C1 segment of cervical spinal cord (tissue), 14 donors: ENCODE data around the gene MICAL3.
"Not testable (repeated sequence)": the region's sequence is repeated elsewhere in the genome, so short reads cannot be mapped to it uniquely, and the experiment has no call there.

Source experiments
- DNase-seq, 14 donors: peaks; one replicate each; lab custom pipeline; 2025; lab: John Stamatoyannopoulos, UW

Gene MICAL3

DNA sequence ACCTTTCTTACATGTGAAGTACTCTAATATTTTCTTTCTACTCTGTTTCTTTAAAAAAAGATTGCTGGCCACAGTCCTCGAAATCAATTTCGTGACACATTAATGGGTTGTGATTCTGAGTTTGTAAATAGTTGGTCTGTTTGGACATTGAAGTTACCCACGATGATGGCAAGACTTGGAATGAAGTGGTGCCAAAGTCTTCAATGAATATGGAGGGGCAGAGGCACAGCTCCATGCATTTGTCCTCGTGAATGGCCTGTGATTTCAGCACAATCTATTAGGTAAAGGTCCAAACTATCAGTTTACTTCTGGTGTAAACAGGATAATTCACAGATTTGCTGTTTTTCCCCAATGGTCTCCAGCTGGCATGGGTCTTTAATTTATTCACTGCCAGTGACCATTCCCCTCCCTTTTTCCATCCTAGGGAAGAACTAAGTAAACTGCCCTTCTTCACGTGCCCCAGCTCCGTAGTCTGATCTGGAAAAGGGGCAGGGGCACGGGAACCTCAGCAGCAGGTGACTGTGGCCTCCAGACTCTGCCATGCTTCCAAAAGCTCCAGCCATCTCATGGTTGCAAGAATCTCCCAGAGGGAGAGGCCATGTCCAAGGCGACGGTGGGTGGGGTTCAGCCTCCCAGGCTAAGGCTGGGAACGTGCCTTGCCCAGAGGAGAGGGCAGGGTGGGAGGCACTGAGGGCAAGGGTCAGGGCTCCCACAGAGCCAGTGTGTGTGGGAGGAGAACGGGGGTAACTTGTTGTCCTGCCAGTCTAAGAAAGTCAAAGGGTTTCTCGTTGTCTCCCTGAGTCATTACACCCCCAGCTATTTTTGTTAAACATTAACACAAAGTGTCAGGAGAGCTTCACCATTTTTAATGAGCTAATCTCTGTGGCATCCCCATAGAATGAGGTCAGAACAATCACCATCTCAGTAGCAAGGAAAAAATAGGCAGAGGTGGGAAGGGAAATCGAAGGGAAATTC lies 36.6 kb upstream of the MICAL3 start:
- DNase-seq: no peak

DNA sequence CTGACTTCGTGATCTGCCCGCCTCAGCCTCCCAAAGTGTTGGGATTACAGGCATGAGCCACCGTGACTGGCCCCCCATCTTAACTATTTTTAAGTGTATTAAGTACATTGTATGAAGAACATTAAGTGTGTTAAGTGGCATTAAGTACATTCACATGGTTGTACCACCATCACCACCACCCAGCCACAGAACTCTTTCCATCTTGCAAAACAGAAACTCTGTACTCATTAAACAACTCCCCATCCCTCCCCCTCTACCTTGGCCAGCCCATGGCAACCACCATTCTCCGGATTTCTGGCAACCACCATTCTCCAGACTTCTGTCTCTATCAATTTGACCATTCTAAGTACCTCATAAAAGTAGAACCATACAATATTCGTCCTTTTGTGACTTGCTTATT lies 35.6 kb upstream of the MICAL3 start:
- no peak for DNase-seq

DNA sequence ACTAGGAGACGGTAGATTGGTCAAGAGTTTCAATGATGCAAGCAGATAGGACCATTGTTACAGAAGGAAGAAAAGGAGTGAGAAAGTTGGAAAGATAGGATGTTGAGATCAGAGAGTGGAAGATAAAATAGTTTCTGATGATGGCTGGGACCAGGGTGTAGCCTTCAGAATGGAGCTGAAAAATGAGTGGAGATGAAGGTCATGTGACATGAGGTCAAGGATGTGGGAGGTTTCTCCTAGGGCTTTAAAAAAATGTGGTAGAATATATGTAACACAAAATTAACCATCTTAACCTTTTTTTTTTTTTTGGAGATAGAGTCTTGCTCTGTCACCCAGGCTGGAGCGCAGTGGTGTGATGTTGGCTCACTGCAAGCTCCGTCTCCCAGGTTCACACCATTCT lies 35.1 kb upstream of the MICAL3 start:
- DNase-seq: no peak

DNA sequence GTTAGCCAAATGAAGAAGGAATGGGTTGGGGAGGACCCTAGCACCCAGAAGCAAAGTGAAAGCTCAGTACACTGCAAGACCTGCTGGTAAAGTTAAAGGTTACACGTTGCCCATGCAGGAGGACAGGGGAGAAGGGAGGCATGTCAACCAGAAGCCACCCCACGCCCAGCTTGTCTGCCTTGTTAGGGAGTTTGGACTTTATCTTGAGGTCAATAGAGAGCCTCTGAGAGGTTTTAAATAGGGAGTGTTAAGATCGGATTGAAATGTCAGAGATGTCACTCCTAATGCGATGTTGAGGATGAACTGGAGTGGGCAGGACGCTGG lies 34.7 kb upstream of the MICAL3 start:
- no peak for DNase-seq

DNA sequence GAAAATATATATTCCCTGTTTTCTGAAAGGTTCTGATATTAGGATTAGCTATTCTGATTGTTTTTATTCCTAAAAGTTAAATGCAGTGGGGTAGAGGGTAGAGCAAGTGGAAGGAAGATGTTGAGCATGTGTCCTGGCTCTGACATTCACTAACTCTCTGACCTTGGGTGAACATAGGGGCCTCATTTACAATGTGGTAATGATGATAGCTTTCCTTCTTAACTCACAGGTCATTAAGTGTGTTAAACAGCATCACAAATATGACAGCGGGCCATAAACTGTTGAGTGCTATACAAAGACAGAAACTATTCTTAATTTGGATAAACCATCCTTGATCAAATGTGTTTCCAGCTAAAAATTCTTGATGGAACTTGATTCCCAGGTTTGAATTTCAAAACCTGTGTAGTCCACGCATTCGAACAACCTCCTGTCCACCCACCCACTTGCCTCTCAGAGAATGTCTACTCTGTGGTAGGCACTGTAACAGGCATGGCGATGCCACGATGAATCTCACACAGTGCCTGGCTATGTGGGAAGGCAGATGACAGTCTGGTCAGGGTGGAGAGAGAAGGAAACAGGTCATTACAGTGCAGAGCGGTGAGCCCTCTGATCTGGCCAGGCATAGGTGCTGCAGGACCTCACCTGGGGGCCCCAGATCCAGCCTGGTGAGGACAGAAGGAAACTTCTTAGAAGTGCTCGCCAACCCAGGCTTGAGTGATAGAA lies 34.2 kb upstream of the MICAL3 start:
- no peak for DNase-seq

DNA sequence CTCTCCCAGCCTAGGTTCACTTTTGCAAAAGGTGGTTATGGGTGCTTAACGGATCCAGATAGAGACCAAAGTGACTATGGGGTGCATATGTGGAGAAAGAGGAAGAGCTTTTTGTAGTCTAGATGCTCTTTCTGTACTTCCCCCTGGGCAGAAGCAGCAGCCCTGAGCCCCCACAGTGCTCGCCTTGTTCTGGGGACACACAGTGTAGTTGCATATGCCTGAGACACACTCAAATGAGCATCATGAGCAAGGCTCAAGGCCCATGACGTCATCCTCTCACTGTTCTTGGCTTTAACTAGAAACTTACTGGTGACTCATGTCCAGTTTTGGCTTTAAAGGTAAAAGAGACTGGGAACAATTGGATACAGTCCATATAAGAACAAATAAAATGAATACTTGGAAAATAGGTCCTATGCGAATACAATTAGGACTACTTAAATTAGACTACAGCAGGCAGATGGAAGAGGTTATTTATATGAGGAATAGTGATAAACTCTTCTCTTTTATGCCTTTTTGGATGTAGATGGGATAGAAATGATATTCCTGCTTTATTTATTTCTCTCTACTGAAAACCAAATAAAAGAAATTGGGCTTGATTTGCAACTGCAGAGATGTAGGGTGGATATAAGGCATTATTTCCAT lies 33.3 kb upstream of the MICAL3 start:
- peak in 12 of 14 donors; percentile 5 to 76 (median 38) for DNase-seq

DNA sequence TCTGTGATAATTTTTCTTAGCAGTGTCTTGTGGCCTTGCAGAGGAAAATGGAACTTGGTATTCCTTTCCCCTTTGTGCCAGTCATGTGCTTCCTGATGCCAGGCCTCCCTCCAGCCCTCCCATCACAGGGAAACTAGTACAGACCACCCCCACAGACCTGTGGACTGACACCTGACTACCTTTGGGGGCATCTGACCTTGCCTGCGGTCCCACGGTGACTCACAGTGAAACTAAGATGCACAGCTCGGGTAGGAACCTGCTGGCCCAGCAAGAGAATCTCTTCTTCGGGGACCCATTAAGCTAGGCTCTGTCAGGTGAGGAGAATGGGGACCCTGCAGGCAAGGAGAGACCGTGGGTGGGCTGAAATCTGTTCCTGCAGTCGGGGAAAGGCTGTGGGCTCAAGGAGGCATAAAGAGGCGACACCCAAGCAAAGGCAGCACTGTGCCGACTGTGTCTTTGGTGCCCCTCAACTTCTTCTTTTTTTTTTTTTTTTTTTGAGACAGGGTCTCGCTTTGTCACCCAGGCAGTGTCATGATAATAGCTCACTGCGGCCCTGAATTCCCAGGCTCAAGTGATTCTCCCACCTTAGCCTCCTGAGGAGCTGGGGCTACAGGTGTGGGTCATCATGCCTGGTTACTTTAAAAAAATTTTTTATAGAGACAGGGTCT lies 32.6 kb upstream of the MICAL3 start:
- peak in 8 of 14 donors; percentile 9 to 37 (median 23) for DNase-seq

DNA sequence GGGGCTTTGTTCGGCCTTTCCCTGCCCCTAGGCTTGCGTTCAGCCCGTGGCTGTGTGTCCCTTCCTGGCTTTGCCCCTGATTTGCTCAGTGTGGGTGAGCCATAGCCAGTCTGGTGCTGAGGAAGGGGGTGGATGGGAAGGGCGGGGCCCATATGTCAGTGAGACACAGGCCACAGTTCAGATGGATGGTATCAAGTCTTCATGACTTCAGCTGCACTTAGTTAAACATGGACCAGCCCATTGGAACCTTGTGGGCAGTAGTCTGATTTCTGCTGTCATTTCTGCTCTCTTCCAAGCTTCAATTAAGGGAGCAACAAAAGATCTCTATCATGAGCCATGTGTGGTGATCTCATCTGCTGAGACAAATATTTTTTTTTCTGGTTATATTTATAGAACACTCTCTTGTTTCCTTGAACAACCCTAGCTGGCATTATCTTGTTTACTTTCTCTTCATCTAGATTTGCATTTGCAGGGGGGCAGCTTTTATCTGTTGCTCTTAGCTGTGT lies 31.9 kb upstream of the MICAL3 start:
- DNase-seq: peak in 11 of 14 donors; percentile 15 to 64 (median 37)

DNA sequence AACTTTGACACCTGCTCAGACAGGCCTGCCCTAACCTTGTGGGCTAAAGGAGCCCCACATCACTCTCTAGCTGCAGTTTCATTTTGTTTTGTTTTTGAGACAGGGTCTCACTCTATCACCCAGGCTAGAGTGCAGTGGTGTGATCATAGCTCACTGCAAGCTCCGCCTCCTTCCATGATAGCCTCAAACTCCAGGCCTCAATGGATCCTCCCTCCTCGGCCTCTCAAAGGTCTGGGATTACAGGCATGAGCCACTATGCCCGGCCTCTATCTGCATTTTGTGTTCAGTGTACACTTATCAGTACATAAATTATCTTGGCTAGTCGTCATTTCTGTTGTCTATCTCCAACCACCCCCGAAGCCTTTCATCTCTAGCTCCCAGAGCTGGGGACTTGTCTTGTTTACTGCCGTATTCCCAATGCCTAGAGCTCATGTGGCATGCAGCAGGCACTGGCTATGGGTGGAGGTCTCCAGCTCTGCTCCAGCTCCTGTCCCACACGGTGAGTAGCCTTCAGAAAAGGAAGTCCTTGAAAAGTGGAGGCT lies 31.3 kb upstream of the MICAL3 start:
- DNase-seq: peak in 1 of 14 donors; percentile 45

DNA sequence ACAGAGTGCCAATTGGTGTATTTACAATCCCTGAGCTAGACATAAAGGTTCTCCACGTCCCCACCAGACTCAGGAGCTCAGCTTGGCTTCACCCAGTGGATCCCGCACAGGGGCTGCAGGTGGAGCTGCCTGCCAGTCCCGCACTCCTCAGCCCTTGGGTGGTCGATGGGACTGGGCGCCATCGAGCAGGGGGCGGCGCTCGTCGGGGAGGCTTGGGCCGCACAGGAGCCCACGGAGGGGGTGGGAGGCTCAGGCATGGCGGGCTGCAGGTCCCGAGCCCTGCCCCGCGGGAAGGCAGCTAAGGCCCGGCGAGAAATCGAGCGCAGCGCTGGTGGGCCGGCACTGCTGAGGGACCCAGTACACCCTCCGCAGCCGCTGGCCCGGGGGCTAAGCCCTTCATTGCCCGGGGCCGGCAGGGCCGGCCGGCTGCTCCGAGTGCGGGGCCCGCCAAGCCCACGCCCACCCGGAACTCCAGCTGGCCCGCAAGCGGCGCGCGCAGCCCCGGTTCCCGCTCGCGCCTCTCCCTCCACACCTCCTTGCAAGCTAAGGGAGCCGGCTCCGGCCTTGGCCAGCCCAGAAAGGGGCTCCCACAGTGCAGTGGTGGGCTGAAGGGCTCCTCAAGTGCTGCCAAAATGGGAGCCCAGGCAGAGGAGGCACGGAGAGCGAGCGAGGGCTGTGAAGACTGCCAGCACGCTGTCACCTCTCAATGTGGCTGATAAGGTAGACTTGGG lies 29.0 kb upstream of the MICAL3 start:
- DNase-seq: not testable (repeated sequence)

DNA sequence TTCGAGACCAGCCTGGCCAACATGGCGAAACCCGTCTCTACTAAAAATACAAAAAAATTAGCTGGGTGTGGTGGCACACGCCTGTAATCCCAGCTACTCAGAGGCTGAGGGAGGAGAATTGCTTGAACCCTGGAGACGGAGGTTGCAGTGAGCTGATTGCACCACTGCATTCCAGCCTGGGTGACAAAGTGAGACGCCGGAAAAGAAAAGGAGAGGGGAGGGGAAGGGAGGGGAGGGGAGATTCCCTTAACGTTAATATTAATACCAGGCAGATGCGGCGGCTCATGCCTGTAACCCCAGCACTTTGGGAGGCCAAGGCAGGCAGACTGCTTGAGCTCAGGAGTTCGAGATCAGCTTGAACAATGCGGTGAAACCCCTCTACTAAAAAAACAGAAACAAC lies 26.8 kb upstream of the MICAL3 start:
- DNase-seq: not testable (repeated sequence)

DNA sequence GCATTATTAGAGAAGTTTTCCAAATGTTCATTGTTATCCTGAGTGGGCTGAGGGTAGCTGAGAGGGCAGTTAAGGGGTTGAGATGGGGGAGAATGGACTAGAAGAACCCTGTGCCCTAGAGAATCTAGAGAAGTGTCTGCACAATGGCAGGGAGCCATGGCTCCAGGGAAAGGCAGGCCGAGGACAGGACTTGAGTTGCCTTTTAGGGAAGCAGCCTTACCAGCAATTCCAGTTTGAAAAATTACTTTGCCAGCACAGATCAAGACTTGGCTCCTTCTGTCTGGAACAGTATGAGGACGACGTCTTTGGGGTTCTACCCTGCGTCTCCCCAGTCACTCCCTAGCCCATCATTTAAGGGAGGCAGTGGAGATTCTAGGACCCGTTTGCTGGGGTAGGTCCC lies 25.7 kb upstream of the MICAL3 start:
- DNase-seq: no peak

DNA sequence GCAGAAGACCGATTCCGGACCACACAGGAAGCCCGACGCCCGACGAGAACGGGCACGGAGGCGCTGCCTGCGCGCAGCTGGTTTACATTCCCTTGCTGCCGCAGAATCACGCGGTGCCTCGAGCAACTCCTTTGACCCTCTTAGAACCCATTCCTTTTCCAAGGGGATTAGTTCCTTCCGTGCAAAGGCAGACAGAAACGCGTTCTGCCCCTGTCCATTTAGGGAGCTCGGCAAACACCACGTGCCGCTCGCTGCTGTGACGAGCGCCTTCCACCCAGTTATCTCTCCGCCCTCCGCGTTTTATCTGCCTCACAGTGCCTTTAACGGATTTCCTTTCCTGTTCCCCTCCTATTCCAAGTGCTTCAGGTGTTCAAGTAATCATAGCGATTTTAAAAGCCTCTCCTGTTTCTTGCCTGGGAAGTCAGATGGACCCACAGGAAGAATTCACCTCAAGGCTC lies 24.1 kb upstream of the MICAL3 start:
- DNase-seq: no peak

DNA sequence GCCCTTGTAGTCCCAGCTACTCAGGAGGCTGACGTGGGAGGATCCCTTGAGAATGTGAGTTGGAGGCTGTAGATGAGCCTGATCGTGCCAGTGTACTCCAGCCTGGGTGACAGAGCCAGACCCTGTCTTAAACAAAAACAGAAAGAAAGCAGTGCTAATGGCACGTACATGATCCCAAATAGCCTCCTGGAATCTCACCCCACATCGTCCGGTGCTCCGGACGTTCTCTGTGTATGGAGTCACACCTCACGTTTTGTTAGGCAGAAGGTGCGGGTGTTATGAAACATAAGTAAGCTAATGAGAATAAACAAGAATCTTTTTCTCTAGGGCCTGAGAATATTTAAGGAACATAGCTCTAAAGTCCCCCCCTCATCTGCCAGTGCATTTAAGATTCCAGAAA lies 23.7 kb upstream of the MICAL3 start:
- no peak for DNase-seq

DNA sequence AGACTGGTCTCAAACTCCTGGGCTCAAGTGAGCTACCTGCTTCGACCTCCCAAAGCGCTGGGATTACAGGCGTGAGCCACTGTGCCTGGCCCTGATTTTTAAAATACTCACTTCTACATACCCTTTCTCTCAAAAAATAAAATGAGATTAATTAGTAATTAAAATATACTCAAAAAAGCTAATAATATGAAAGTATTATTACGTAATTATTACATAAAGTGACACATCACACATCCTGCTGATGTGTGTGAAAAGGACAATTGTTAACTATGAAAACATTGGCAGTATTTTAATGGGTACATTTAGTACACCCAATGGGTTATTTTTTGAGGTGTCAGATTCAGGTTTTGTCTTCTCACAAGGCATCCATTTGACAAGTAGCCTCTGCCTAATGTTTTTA lies 21.4 kb upstream of the MICAL3 start:
- no peak for DNase-seq

DNA sequence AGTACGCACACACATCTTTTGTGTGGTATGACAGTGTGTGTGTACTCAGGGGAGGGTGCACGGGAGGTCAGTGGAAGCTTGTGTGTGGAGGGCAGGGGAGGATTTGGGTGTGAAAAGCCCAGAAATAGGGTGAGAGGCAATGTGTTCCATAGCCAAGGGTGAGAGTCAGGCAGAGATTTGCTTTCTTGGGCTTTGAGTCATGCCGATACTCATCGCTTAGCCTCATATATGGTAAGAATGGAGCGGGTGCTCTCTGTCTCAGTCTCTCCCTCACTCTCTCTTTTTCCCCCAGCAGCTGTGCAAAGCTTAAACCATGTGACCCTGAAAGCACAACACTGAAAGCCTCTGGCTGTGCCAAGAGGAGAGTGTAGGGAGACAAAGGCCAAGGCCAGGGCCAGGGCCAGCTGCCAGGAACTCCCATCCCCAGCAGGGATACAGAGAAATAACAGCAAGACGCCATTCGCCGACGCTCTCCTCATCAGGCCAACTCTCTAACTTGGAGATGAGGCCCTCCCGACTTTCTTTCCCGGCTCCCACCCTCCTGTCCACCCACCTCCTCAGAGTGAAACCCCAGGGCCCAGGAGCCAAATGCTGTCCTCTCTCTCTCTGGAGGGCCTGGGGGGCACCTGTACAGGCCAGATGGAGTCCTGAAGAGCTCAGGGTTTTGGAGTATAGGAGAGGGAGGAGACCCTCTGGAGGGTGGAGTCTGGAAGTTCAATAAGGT lies 20.3 kb upstream of the MICAL3 start:
- peak in 11 of 14 donors; percentile 49 to 89 (median 79) for DNase-seq

DNA sequence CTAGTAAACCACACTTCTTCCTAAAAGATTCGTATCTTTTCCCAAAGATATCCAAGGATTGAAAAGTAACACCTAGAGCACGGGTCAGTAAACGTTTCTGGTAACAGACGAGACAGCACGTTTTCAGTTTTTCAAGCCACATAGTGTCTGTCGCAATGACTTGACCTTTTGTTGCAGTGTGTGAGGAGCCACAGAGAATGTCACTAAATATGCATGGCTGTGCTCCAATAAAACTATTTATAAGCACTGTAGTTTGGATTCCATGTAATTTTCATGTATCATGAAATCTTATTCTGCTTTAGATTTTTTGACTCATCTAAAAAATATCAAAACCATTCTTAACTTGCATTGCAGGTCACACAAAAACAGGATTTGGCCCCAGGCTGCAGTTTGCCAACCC lies 18.3 kb upstream of the MICAL3 start:
- DNase-seq: no peak

DNA sequence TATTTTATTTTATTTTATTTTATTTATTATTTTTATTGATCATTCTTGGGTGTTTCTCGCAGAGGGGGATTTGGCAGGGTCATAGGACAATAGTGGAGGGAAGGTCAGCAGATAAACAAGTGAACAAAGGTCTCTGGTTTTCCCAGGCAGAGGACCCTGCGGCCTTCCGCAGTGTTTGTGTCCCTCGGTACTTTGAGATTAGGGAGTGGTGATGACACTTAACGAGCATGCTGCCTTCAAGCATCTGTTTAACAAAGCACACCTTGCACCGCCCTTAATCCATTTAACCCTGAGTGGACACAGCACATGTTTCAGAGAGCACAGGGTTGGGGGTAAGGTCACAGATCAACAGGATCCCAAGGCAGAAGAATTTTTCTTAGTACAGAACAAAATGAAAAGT lies 16.5 kb upstream of the MICAL3 start:
- DNase-seq: not testable (repeated sequence)

DNA sequence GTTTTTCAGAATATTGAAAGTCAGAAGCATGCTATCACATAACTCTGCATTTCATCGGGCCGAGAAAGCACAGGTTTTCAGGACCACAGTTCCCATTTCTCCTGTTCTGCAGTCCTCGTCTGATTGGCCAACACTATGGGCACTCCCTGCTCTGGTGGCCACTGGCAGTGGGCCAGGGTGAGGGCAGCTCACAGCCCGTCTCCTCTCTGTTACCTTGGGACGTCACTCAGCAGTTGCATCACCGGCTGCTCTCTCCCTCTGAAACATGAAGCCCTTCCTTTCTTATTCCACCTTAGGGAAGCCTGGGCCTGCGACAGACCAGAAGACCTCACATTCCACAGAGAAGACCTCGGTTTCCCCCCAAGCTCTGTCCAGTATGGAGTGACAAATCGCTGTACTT lies 11.4 kb upstream of the MICAL3 start:
- DNase-seq: no peak

DNA sequence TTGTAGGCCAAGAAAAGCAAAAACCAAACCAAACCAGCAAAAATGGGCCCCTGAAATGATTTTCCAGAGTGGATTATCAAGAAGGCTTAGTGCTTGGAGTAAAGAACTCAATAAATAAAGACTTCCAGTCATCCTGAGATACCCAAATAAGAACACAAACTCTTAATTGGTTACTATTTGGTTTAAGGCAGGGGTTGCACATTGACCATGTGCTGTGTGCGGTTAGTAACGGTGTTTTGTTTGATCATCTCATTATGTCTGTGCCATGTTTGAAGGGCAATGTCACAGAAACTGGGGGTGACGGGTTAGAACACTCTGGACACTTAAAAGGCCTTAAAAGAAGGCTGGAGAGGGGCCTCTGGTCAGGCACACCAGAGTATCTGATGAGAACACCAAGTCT lies 9.7 kb upstream of the MICAL3 start:
- no peak for DNase-seq
